Fibroblast of mammary gland (primary cell): Measurements from ENCODE around the gene KLF15.

Source experiments
- DNase-seq: peaks from one replicate; pipeline ENCODE4 v3.0.0-alpha.2; 2010; ENCODE audit warnings: low read depth
- H3K4me3 ChIP-seq: 2 replicates; pipeline ENCODE4 v1.5.1; 2011; ENCODE audit warnings: low read depth, mild to moderate bottlenecking, low read length, moderate library complexity; ENCODE audit not compliant: control insufficient read depth
- CTCF ChIP-seq: conservative IDR thresholded peaks from 2 replicates; pipeline ENCODE4 v1.5.1; 2011; ENCODE audit warnings: low read depth, low read length, inconsistent platforms; ENCODE audit not compliant: control insufficient read depth, insufficient read depth

The KLF15 gene

GRCh38 chr3:126356373-126357264, 589 bp downstream of the KLF15 start:
- peak overlapping the region; percentile 52 for H3K4me3 ChIP-seq
- TF ChIP-seq CTCF = no peak
- DNase-seq = peak; percentile 12

GRCh38 chr3:126355777-126356372, 1.3 kb downstream of the KLF15 start:
- peak; percentile 87 for DNase-seq

GRCh38 chr3:126355251-126355650, 2.0 kb downstream of the KLF15 start:
- H3K4me3 ChIP-seq = no peak overlapping the region
- no peak for TF ChIP-seq CTCF
- no peak for DNase-seq

More at GRCh38 chr3:126355777-126356372, 1.3 kb downstream of the KLF15 start:
- peak overlapping the region; percentile 52 for H3K4me3 ChIP-seq
- no peak for TF ChIP-seq CTCF

GRCh38 chr3:126354776-126355175, 2.4 kb downstream of the KLF15 start:
- DNase-seq = no peak
- no peak overlapping the region for H3K4me3 ChIP-seq
- no peak for TF ChIP-seq CTCF

GRCh38 chr3:126353694-126354321, 3.4 kb downstream of the KLF15 start:
- no peak overlapping the region for H3K4me3 ChIP-seq
- TF ChIP-seq CTCF = no peak
- DNase-seq = no peak

GRCh38 chr3:126352476-126353454, 4.4 kb downstream of the KLF15 start:
- no peak for TF ChIP-seq CTCF
- peak; percentile 93 for DNase-seq

More at GRCh38 chr3:126352476-126353454, 4.4 kb downstream of the KLF15 start:
- no peak overlapping the region for H3K4me3 ChIP-seq
